WTC11 (cell line): Measurements from ENCODE around the gene RIC1.
"Not testable (repeated sequence)": the region's sequence is repeated elsewhere in the genome, so short reads cannot be mapped to it uniquely, and the experiment has no call there.

Experiments
- ELF4 ChIP-seq: sonication (generic); formaldehyde crosslinking; IDR thresholded peaks from 2 replicates; pipeline ENCODE4 v1.8.1; 2022; ENCODE audit warnings: low read depth, mild to moderate bottlenecking, moderate library complexity, missing genetic modification reagents
- IRF2 ChIP-seq: sonication (generic); formaldehyde crosslinking; IDR thresholded peaks from 2 replicates; pipeline ENCODE4 v1.8.0; 2022; ENCODE audit warnings: low read depth, missing genetic modification reagents, borderline replicate concordance
- TEAD4 ChIP-seq: sonication (generic); formaldehyde crosslinking; IDR thresholded peaks from 2 replicates; pipeline ENCODE4 v1.8.0; 2022; ENCODE audit warnings: mild to moderate bottlenecking, missing genetic modification reagents
- ZNF121 ChIP-seq: sonication (generic); formaldehyde crosslinking; IDR thresholded peaks from 2 replicates; pipeline ENCODE4 v1.8.0; 2023; ENCODE audit warnings: missing genetic modification reagents
- ZNF232 ChIP-seq: sonication (generic); formaldehyde crosslinking; IDR thresholded peaks from 2 replicates; pipeline ENCODE4 v1.8.0; 2022; ENCODE audit warnings: mild to moderate bottlenecking, missing genetic modification reagents
- TF ChIP-seq, protein P1 (sequence below): fragments of 200-600 bp; IDR thresholded peaks from 2 replicates; pipeline ENCODE4 v1.8.0; 2022; ENCODE audit warnings: antibody characterized with exemption
- TF ChIP-seq, protein P2 (sequence below): sonication (generic); formaldehyde crosslinking; IDR thresholded peaks from 2 replicates; pipeline ENCODE4 v1.8.0; 2023; ENCODE audit warnings: missing genetic modification reagents
- TF ChIP-seq, protein P3 (sequence below): sonication (generic); formaldehyde crosslinking; IDR thresholded peaks from 2 replicates; pipeline ENCODE4 v1.8.1; 2023; ENCODE audit warnings: mild to moderate bottlenecking, missing genetic modification reagents, moderate library complexity
- TF ChIP-seq, protein P4 (sequence below): sonication (generic); formaldehyde crosslinking; IDR thresholded peaks from 2 replicates; pipeline ENCODE4 v1.8.1; 2022; ENCODE audit warnings: low read depth, missing genetic modification reagents, borderline replicate concordance
- TF ChIP-seq, protein P5 (sequence below): sonication (generic); formaldehyde crosslinking; IDR thresholded peaks from 2 replicates; pipeline ENCODE4 v1.8.1; 2023; ENCODE audit warnings: mild to moderate bottlenecking, missing genetic modification reagents, borderline replicate concordance

DNA sequence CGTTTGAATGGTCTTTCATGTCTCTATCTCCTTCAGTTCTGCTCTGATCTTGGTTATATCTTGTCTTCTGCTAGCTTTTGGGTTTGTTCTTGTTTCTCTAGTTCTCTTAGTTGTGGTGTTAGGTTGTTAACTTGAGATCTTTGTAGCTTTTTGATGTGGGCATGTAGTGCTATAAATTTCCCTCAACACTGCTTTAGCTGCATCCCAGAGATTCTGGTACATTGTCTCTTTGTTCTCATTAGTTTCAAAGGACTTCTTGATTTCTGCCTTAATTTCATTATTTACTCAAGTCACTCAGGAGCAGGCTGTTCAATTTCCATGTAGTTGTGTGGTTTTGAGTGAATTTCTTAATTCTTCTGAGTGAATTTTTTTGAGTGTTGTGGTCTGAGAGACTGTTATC lies 33.9 kb downstream of the RIC1 start:
- TF ChIP-seq, protein P1, sequence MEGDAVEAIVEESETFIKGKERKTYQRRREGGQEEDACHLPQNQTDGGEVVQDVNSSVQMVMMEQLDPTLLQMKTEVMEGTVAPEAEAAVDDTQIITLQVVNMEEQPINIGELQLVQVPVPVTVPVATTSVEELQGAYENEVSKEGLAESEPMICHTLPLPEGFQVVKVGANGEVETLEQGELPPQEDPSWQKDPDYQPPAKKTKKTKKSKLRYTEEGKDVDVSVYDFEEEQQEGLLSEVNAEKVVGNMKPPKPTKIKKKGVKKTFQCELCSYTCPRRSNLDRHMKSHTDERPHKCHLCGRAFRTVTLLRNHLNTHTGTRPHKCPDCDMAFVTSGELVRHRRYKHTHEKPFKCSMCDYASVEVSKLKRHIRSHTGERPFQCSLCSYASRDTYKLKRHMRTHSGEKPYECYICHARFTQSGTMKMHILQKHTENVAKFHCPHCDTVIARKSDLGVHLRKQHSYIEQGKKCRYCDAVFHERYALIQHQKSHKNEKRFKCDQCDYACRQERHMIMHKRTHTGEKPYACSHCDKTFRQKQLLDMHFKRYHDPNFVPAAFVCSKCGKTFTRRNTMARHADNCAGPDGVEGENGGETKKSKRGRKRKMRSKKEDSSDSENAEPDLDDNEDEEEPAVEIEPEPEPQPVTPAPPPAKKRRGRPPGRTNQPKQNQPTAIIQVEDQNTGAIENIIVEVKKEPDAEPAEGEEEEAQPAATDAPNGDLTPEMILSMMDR: not testable (repeated sequence)
- TF ChIP-seq, protein P2, sequence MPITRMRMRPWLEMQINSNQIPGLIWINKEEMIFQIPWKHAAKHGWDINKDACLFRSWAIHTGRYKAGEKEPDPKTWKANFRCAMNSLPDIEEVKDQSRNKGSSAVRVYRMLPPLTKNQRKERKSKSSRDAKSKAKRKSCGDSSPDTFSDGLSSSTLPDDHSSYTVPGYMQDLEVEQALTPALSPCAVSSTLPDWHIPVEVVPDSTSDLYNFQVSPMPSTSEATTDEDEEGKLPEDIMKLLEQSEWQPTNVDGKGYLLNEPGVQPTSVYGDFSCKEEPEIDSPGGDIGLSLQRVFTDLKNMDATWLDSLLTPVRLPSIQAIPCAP (CRISPR knock-in tag): not testable (repeated sequence)
- TF ChIP-seq, protein P3, sequence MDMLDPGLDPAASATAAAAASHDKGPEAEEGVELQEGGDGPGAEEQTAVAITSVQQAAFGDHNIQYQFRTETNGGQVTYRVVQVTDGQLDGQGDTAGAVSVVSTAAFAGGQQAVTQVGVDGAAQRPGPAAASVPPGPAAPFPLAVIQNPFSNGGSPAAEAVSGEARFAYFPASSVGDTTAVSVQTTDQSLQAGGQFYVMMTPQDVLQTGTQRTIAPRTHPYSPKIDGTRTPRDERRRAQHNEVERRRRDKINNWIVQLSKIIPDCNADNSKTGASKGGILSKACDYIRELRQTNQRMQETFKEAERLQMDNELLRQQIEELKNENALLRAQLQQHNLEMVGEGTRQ (CRISPR knock-in tag): not testable (repeated sequence)
- TF ChIP-seq TEAD4 (CRISPR knock-in tag); IRF2; ZNF121 (CRISPR knock-in tag); ZNF232 (CRISPR knock-in tag); ELF4 (CRISPR knock-in tag): not testable (repeated sequence)
- TF ChIP-seq, protein P4, sequence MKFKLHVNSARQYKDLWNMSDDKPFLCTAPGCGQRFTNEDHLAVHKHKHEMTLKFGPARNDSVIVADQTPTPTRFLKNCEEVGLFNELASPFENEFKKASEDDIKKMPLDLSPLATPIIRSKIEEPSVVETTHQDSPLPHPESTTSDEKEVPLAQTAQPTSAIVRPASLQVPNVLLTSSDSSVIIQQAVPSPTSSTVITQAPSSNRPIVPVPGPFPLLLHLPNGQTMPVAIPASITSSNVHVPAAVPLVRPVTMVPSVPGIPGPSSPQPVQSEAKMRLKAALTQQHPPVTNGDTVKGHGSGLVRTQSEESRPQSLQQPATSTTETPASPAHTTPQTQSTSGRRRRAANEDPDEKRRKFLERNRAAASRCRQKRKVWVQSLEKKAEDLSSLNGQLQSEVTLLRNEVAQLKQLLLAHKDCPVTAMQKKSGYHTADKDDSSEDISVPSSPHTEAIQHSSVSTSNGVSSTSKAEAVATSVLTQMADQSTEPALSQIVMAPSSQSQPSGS (CRISPR knock-in tag): not testable (repeated sequence)
- TF ChIP-seq, protein P5, sequence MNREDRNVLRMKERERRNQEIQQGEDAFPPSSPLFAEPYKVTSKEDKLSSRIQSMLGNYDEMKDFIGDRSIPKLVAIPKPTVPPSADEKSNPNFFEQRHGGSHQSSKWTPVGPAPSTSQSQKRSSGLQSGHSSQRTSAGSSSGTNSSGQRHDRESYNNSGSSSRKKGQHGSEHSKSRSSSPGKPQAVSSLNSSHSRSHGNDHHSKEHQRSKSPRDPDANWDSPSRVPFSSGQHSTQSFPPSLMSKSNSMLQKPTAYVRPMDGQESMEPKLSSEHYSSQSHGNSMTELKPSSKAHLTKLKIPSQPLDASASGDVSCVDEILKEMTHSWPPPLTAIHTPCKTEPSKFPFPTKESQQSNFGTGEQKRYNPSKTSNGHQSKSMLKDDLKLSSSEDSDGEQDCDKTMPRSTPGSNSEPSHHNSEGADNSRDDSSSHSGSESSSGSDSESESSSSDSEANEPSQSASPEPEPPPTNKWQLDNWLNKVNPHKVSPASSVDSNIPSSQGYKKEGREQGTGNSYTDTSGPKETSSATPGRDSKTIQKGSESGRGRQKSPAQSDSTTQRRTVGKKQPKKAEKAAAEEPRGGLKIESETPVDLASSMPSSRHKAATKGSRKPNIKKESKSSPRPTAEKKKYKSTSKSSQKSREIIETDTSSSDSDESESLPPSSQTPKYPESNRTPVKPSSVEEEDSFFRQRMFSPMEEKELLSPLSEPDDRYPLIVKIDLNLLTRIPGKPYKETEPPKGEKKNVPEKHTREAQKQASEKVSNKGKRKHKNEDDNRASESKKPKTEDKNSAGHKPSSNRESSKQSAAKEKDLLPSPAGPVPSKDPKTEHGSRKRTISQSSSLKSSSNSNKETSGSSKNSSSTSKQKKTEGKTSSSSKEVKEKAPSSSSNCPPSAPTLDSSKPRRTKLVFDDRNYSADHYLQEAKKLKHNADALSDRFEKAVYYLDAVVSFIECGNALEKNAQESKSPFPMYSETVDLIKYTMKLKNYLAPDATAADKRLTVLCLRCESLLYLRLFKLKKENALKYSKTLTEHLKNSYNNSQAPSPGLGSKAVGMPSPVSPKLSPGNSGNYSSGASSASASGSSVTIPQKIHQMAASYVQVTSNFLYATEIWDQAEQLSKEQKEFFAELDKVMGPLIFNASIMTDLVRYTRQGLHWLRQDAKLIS (CRISPR knock-in tag): not testable (repeated sequence)
